Measurements from ENCODE around the gene LRPPRC. TPM values are rescaled to one million over a fixed set of nuclear protein-coding genes. Genes with fewer than 3 reads are reported as not detected.

Gene LRPPRC
- total RNA-seq, 1 donor from 2014 or later: 57.5 TPM

DNA sequence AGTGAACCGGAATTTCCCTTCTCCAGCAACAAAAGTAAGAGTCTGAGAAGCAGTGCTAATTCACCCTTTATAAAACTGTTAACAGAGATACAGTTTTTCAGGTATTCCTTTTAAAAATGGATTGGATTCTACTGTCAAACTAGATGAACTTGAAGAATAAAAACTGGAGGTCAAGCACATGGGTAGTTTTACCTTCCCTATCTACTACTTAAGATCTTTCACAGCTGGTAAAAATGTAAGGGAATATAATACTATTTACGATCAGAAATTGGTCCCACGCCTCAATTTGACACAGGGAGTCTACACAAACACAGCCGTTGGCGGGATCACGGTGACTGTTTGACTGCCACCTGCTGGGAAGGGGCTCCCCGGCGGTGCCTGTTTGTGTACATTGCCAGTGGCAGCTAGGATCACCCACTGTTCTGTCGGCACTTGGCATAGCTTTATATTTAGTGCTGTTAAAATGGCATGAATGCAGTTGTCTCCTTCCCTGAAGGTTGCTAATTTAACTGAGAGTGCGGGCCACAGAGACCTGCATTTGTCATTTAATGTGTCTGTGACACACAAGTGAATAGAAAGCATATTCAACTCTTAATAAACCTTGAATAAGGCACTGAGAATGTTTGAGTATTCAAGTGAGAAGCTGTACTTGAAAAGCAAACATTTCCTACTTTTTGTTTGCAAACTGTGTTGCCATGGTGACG lies 97.5 kb downstream of the LRPPRC start:
- peak; percentile 43 for TF ChIP-seq CTCF (conservative IDR thresholded peaks at IDR 0.05; ENCODE audit: low read depth, low read length)
- DNase-seq (ENCODE audit: low read depth): no peak
- no peak overlapping the region for H3K4me3 ChIP-seq (ENCODE audit: low read depth, low read length)

DNA sequence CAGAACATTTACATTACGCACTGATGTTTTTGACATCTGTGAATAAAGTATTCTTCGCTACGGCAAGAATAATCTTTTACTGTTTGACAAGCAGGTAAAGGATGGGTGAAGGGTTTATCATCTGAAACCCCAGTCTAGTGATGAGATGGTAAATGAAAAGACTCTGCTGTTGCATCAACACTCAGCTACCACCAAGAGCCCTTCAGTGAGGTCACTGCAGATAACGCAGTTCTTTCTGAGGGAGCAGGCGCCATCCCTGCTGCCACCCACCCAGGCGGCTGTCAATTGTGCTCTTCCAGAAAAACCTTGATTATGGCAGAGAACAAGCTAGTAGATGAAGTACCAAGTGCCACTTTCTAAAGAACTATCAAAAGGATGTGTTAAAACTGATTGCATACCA lies 98.3 kb downstream of the LRPPRC start:
- DNase-seq (ENCODE audit: low read depth): no peak
- no peak for TF ChIP-seq CTCF (conservative IDR thresholded peaks at IDR 0.05; ENCODE audit: low read depth, low read length)
- no peak overlapping the region for H3K4me3 ChIP-seq (ENCODE audit: low read depth, low read length)

GRCh38 chr2:43896906-43897305 lies 98.9 kb downstream of the LRPPRC start:
- no peak for TF ChIP-seq CTCF (conservative IDR thresholded peaks at IDR 0.05; ENCODE audit: low read depth, low read length)
- DNase-seq (ENCODE audit: low read depth): no peak

GRCh38 chr2:43894743-43895142 lies 101.0 kb downstream of the LRPPRC start:
- no peak overlapping the region for H3K4me3 ChIP-seq (ENCODE audit: low read depth, low read length)
- DNase-seq (ENCODE audit: low read depth): no peak
- TF ChIP-seq CTCF (conservative IDR thresholded peaks at IDR 0.05; ENCODE audit: low read depth, low read length): no peak

More at GRCh38 chr2:43896906-43897305, 98.9 kb downstream of the LRPPRC start:
- no peak overlapping the region for H3K4me3 ChIP-seq (ENCODE audit: low read depth, low read length)

DNA sequence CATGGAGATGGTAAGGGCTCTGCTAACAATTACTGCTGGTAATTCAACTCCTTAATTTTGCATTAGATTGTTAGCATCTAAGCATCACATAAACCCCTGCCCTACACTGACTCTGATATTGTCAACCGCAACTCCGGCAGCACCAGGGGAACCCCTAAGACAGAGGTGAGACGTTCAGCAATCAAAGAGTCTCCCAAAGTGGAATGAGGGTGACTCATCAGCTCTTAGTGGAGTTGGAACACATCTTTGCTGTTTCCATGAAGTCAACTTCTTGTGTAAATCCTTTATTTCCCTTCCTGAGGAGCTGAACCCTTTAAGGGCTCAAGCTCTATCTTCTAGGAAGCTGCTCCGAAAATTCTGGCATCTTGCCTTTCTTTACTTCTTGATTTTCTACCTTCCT lies 104.9 kb downstream of the LRPPRC start:
- TF ChIP-seq CTCF (conservative IDR thresholded peaks at IDR 0.05; ENCODE audit: low read depth, low read length): no peak
- no peak overlapping the region for H3K4me3 ChIP-seq (ENCODE audit: low read depth, low read length)
- no peak for DNase-seq (ENCODE audit: low read depth)

DNA sequence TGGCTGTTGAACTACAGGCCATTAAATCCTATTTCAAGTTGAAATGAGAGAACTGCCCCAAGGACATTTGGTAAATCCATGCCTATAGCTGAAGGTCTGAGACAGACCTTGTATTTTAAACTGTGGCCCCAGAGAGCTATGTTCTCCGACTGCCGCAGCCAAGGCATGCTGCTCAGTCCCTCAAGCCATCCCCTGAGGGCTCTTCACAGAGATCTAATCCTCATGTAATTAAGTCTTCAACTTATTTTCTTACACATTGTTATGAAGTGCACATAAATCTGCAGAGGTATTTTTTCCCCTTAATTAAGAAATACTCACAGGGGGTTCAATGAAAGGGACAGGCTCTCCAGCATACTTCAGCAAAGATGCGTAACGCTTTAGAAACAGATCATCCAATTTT lies 106.4 kb downstream of the LRPPRC start:
- DNase-seq (ENCODE audit: low read depth): no peak
- no peak overlapping the region for H3K4me3 ChIP-seq (ENCODE audit: low read depth, low read length)
- TF ChIP-seq CTCF (conservative IDR thresholded peaks at IDR 0.05; ENCODE audit: low read depth, low read length): no peak

DNA sequence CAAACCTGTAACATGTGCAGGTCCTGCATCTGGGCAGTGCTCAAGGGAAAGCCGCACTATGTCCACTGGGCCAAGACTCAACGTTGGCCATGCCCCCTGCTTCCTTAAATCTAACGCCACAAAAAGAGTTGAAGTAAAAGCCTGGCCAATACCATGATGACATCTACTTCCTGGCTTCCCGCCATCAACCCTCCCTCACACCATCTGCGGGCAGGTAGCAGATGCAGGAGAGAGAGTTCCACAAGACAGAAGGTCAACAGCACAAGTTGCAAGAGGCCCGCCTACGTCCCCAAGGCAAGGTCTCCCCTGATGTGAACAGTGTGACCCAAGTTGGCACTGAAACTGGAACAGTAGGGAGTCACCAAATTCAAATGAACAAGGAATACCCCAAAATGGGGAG lies 108.6 kb downstream of the LRPPRC start:
- no peak for TF ChIP-seq CTCF (conservative IDR thresholded peaks at IDR 0.05; ENCODE audit: low read depth, low read length)
- no peak for DNase-seq (ENCODE audit: low read depth)
- no peak overlapping the region for H3K4me3 ChIP-seq (ENCODE audit: low read depth, low read length)
